ENCODE data around the gene SSRP1.

DNA sequence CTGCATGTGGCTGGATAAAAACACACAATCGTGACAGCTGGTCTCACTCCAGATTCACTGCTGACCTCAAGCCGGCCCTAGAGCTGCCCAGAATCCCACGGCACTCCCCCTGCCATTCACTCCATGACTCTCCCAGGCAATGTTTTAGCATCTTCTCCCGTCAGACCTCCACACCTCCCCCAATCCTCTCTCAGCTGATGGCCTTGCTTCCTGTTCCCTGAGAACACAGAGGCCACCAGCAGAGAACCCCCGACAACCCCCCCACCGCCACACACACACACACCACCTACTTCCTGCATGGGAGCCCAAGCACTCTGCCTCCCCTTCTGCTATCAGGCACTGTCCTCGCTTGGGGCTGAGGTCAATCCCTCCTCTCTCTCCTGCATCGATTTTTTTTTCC, 20.2 kb downstream of the SSRP1 start:
- TF ChIP-seq, protein P1, sequence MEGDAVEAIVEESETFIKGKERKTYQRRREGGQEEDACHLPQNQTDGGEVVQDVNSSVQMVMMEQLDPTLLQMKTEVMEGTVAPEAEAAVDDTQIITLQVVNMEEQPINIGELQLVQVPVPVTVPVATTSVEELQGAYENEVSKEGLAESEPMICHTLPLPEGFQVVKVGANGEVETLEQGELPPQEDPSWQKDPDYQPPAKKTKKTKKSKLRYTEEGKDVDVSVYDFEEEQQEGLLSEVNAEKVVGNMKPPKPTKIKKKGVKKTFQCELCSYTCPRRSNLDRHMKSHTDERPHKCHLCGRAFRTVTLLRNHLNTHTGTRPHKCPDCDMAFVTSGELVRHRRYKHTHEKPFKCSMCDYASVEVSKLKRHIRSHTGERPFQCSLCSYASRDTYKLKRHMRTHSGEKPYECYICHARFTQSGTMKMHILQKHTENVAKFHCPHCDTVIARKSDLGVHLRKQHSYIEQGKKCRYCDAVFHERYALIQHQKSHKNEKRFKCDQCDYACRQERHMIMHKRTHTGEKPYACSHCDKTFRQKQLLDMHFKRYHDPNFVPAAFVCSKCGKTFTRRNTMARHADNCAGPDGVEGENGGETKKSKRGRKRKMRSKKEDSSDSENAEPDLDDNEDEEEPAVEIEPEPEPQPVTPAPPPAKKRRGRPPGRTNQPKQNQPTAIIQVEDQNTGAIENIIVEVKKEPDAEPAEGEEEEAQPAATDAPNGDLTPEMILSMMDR (IDR thresholded peaks at IDR 0.05; ENCODE audit: insufficient read depth, low read depth, low read length): no peak
- TF ChIP-seq EZH2 (IDR thresholded peaks at IDR 0.05; ENCODE audit: insufficient read depth, low read length): no peak
